GM19455 (cell line): ENCODE results near the gene VRK1.

ENCODE experiments used
- ATAC-seq: cut with Tn5 transposase; IDR thresholded peaks from one replicate; pipeline ENCODE4 v1.9.1; 2021; ENCODE audit not compliant: unreplicated experiment

The VRK1 gene

DNA sequence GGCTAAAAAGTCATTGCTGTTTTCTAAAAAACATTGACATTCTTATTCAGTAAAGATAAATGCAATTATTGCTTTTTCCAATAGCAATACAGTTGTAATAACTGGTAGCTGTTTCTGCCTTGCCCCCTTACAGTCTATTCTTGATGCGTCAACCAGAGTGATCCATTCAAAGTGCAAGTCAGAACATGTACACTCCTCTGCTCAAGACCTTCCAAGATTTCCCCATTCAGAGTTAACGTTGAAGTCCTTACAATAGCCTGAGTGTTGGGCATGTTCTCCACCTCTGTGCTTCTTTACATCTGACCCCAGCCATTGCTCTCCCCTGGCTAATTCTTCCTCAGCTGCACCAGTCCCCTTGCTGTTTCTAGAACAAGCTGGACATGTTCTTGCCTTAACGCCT lies 24.3 kb downstream of the VRK1 start:
- ATAC-seq, result no peak

DNA sequence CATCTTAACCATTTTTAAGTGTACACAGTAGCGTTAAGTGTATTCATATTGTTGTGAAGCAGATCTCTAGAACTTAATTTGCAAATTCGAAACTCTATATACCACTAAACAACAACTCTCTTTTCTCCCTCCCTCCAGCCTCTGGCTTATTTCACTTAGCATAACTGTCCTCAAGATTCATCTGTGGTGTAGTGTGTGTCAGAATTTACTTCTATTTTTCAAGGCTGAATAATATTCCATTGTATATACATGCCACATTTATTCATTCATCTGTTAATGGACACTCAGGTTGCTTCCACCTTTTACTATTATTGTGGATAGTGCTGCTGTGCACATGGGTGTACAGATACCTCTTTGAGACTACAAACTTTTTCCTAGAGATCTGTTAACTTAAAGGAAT lies 26.5 kb downstream of the VRK1 start:
- ATAC-seq, result no peak

DNA sequence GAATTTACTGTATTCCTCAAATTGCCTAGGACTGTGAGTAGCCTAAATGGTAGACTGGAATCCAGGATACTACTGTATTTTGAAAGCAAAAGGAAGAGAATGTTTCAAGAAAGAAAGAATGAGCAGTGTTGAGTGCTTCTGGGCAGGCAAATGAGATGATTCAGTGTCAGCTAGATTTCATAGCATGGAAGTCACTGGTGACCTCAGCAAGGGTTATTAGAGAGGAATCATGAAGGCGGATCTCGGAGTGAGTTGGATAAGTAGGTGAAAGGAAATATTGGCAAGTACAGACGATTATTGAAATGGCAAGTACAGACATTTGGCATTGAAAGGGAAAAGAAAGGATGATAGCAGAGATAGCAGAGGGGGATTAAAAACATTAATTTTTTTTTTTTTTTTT lies 27.1 kb downstream of the VRK1 start:
- ATAC-seq, result no peak

DNA sequence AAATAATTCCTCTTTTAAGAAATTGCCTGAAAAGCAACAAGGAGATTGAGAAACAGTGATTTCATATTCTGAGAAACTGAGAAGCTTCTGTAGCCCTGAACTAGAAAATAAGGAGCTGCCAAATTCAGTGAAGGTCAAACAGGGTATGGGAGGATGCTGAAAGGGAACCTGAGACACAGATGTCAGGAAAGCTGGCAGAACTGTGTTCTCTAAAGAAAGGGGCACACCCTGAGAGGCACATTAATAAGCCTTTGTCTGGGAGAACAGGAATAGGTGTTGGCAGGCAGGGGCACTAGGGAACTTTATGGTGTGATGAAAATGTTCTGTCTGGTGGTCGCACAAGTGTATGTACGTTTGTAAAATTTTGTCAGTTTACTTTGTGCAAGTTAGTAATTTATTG lies 29.6 kb downstream of the VRK1 start:
- ATAC-seq, result no peak

DNA sequence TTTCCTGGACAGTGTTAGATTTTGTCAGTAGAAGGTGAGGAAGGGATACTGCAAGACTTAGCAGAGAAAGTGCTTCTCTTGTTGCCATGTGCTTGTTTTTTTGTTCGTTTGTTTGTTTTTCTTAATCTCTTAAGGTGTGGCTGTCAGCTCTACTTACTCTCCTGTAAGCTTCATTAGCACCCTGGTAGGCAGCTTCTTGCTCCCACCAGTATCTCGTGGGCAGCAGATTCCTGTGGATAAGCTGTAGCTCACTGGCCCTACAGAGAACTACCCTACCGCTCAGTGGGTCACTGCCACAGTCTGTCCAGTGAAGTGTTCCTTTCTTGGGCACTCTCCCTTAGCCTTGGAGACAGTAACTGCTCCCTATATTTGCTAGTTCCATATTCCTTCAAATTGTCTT lies 30.1 kb downstream of the VRK1 start:
- no peak for ATAC-seq

DNA sequence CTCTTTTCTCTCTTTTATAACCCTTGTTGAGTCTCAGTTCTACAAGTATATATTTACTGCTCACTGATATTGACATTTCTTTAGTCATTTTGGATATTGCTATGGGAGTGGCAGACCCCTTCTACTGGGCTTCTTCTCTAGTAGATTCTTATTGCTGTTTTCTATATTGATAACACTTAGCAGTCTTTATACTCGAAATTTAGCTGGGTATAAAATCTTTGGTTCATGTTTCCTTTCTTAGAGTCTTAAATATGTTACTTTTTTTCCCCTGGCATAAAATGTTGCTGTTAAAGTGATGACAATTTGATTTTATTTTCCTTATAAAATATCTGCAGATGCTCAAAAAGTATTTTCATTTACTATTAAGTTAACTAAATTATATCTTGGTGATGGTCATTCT lies 32.6 kb downstream of the VRK1 start:
- no peak for ATAC-seq

DNA sequence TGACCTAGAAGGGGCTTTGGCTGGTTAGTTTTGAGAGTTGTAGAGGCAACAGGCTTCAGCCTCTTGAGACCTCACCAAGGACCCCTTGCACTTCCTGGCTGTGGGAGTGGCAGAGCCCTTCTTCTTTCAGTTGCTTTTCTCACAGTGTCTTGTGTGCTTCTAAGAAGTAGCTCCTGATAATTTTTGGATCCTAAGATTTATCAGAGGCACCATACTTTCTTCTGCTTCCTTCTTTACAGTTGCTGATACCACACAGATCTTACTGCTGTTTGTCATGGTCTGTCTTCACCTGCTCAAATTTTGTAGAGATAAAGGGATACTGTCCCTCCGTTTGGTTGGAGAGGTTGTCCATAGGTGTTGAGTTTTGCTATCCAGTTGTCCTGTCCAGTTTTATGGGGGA lies 33.8 kb downstream of the VRK1 start:
- ATAC-seq, result no peak

DNA sequence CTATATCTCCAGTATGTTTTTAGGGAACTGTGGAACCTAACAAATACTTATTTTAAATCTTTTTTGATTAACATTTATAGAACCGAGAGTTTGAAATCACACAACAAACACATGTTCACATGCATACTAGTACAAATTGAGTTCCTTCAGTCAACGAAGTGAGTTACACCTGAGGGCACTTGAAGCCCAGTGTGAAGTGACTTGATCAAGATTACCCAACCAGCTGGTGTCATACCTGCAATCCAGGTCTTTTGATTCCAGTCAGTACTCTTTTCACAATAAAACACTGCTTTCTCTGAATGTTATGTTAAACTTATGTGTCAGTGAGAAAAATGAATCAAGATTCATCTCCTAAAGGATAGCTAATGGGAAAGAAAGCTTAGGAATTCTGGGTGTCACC lies 35.2 kb downstream of the VRK1 start:
- no peak for ATAC-seq

DNA sequence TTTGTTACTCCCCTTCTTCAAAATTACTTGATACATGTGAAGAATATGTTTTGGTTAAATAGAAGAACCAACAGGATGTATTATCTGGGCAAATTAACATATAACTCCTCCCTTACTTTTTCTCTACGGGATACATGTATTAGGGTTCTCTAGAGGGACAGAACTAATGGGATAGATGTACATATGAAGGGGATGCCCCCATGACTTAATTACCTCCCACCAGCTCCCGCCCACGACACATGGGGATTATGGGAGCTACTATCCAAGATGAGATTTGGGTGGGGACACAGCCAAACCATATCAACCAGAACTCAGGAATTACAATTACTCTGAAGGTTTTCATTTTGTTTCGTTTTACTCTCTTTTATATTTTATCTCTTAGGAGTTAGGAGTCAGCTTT lies 41.3 kb downstream of the VRK1 start:
- no peak for ATAC-seq

- ATAC-seq, result no peak
Observed at GRCh38 chr14:96839251-96839650, 42.1 kb downstream of the VRK1 start.

DNA sequence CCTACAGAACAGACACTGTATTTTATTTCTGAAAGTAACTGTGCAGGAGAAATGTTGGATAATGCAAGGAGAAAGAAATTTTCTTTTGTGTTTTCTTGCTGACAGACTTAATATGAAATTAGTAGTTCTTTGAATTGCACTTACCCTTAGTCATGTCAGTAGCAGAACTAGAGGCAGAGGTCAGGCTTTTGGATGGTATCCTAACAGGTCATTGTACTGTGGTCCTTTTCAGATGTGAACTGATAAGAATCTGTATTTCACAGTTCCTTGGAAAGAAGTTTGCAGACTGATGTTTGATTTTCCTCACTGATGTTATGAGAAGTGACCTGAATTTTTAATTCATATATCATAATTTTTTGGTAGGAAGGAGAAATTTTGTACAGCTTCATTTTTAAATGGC lies 46.0 kb downstream of the VRK1 start:
- no peak for ATAC-seq

DNA sequence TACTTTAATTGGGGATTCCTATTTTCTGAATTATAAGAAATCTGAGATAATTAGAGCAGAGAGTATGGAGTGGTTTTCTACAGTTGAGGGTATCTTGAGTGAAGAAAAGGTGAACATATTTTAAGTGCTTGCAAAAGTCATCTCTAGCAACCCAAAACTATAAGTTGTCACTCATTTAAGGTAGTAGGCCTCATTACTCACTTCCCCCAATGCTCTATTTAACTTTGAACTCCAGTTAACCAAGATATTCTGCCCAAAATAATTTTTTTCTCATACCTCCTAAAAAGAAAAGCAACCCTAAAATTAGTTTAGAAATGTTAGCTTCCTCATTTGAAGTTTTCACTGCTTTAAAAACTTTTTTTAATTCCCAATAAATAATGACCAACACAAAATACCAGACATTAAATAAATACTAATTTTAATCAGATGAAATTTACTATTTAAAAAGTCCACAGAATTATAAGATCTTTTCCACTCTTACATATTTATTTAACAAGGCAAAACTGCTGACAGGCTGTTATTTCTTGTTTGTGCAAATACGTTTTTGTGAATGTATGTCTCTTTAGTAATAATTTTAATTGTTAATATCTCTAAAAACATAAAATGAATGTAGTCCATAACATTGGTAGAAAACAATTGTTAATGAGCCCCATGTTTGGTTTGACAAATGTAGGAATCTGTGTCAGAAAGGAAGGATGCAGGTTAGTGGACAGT lies 47.8 kb downstream of the VRK1 start:
- no peak for ATAC-seq

DNA sequence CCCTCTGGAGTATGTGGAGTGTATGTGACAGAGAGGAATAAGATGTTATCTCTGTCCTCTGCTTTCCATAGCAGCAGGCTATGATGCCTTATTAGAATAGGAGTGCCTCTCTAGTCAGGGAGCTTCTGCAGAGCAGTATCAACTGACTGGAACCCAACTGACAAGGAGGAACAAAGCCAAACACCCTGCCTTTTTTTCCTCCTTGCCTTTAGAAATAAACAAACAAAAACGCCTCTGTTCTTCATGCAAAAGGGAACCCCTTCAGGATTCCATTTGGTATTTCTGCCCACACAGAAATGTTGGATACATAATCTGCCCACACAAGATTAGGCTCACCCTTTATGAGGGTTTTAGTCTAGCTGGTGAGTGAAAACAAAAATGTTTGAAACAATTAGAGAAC lies 50.3 kb downstream of the VRK1 start:
- ATAC-seq, result no peak

DNA sequence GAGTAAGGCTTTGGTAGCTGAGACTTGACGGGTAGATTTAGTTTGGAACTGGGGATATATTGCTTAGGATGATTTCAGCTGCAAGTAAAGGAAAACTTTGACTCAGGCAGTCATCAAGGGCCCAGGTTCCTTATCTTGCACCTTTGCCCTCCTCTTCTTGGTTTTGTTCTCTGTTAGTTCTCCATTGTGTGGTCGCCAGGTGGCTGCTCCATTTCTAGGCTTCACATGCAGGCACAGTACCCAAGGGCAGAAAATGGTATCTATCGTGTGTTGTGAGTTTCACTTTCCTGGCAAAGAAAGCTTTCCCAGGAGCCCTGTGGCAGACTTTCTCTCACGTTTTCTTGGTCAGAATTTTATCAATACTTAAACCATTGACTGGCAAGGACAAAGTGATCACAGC lies 50.8 kb downstream of the VRK1 start:
- ATAC-seq, result no peak

GRCh38 chr14:96849733-96850132 lies 52.6 kb downstream of the VRK1 start:
- no peak for ATAC-seq

- ATAC-seq, result no peak
Observed at GRCh38 chr14:96851694-96852381, 54.7 kb downstream of the VRK1 start.

- no peak for ATAC-seq
Observed at GRCh38 chr14:96852823-96853422, 55.7 kb downstream of the VRK1 start.

DNA sequence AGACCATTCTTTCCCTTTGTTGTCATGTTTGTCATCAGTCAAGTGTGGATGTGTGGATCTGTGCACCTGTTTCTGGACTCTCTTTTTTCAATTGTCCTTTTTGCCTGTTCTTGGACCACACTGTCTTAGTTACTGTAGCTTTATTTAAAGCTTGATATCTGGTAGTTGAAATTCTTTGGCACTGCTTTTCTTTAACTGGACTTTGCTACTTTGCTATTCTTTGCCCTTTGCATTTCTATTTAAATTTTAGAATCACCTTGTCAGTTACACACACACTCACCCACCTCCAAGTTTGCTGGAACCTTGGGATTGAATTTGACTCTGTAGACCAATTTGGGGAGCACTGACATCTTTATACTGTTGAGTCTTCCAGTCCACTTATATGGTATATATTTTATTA lies 61.5 kb downstream of the VRK1 start:
- ATAC-seq, result no peak

DNA sequence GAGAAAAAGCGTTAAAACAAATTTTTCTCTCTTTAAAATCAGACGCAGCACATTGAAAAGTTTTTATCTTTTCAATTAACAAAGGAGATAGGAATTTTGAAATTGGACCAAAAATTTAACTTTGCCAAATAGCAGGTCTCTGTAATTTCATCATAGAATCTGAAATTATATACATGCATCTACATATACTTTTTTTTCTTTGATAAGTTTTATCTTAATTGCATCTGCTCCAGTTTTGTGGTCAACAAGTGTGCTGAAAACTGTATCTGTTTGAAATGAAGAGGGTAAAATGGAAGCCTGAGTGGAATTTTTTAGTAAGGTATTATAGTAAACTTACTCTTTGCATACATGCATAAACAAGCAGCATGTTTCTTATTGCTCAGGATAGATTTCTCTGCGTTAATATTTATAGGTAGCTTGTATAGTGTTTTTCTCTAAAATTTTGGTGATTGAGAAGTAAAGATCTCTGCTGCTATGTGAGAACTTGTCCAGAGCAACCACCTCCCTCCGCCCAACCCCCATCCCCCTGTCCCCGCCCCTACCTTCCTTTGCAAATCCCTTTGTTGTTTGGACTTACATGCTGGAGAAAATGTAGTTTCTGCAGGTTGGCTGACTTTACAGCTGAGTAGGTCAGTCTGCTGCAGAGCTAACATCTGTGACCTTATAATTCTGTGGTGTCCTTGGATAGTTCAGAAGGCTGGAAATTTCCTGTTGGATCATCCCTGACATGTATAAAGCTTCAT lies 64.6 kb downstream of the VRK1 start:
- no peak for ATAC-seq

DNA sequence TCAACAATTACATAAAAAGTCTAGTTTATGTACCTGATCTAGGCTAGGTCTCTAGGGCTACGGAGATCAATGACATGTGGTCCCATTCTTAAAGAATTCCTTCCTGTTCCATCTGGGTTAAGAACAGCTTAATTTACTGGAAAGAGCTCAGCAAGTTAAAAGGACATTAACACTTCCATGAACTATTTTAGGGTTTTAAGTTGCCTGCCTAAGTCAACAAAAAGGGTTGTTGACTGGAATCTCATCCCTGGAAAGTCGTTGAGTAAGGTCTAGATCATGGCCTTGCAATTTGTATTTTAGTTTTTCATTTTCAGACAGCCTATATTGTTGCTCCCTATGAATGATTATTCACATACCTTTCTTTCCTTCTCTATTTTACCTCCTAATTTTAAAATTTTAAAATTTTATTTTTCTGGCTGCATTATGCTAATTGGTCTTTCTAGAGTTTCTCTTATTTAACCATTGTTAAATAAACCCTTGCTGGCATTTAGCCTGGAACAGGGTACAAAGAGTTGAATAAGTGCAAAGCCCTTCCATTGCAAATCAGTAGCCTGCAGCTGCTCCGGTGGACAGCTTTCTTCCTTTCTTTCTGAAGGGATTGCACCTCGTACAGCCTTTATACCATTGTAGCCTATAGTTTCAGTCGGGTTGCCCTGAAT lies 66.3 kb downstream of the VRK1 start:
- ATAC-seq, result no peak

DNA sequence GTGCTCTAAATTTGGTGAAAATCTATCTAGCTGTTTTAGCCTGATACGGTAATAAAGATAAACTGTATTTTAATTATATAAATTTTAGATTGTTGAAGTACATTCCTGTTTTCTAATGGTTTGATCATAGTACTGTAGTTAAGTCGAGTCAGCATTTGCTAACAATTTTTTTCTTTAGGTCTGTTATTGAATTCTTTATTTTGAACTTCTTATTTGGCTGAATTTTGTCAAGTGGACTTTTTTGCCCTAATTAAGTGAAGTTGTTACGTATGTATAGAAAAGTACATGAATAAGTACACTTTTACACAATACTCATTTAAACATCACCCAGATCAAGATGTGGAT lies 66.8 kb downstream of the VRK1 start:
- ATAC-seq, result no peak
